CD4-positive, alpha-beta T cell treated with Interleukin-4 for 1 hour (primary cell): Measurements from ENCODE around the gene EVI2B.
"Not testable (repeated sequence)": the region's sequence is repeated elsewhere in the genome, so short reads cannot be mapped to it uniquely, and the experiment has no call there.

Source experiments
- DNase-seq, 2 donors: peaks; one replicate each; pipeline ENCODE4 v3.0.0-alpha.2; 2020 to 2022

EVI2B gene

GRCh38 chr17:31310260-31310659, 3.6 kb downstream of the EVI2B start:
- DNase-seq: peak; percentile 82 to 88

- DNase-seq: peak in 1 of 2 donors; percentile 72
Measured at GRCh38 chr17:31309556-31309955, 4.3 kb downstream of the EVI2B start.

- peak in 1 of 2 donors; percentile 51 for DNase-seq
Measured at GRCh38 chr17:31308372-31309334, 5.2 kb downstream of the EVI2B start.

- DNase-seq: no peak
Measured at GRCh38 chr17:31307640-31308039, 6.2 kb downstream of the EVI2B start.

- DNase-seq: no peak
Measured at GRCh38 chr17:31299624-31300023, 14.2 kb downstream of the EVI2B start.

GRCh38 chr17:31297090-31297489, 16.8 kb downstream of the EVI2B start, which contains the start of gene OMG:
TSS of gene OMG (minus strand) at chr17:31297239. CDS start at chr17:31296331, 908 bp downstream.
- no peak for DNase-seq

- DNase-seq: no peak
Measured at GRCh38 chr17:31296142-31296541, 17.7 kb downstream of the EVI2B start.

GRCh38 chr17:31295489-31295871, 18.4 kb downstream of the EVI2B start:
- DNase-seq: no peak

GRCh38 chr17:31294820-31295488, 18.9 kb downstream of the EVI2B start:
- DNase-seq: no peak

- DNase-seq: no peak
Measured at GRCh38 chr17:31294231-31294630, 19.6 kb downstream of the EVI2B start.

- no peak for DNase-seq
Measured at GRCh38 chr17:31293581-31293980, 20.3 kb downstream of the EVI2B start.

GRCh38 chr17:31291820-31292219, 22.0 kb downstream of the EVI2B start:
- no peak for DNase-seq

GRCh38 chr17:31289790-31290189, 24.1 kb downstream of the EVI2B start:
- no peak for DNase-seq

- DNase-seq: not testable (repeated sequence)
Measured at GRCh38 chr17:31287932-31288331, 25.9 kb downstream of the EVI2B start.

GRCh38 chr17:31286587-31286986, 27.3 kb downstream of the EVI2B start:
- no peak for DNase-seq

GRCh38 chr17:31283841-31284240, 30.0 kb downstream of the EVI2B start:
- no peak for DNase-seq

GRCh38 chr17:31281061-31281460, 32.8 kb downstream of the EVI2B start:
- DNase-seq: no peak

GRCh38 chr17:31279401-31279800, 34.5 kb downstream of the EVI2B start:
- DNase-seq: no peak

GRCh38 chr17:31275116-31275515, 38.7 kb downstream of the EVI2B start:
- no peak for DNase-seq

GRCh38 chr17:31274252-31274651, 39.6 kb downstream of the EVI2B start:
- no peak for DNase-seq

- no peak for DNase-seq
Measured at GRCh38 chr17:31273516-31273915, 40.3 kb downstream of the EVI2B start.

- no peak for DNase-seq
Measured at GRCh38 chr17:31272803-31273202, 41.1 kb downstream of the EVI2B start.

- no peak for DNase-seq
Measured at GRCh38 chr17:31272236-31272635, 41.6 kb downstream of the EVI2B start.

- no peak for DNase-seq
Measured at GRCh38 chr17:31269578-31269983, 44.3 kb downstream of the EVI2B start.
